NT2/D1 (cell line): ENCODE data around the gene HHIP.
"Not testable (repeated sequence)": the region's sequence is repeated elsewhere in the genome, so short reads cannot be mapped to it uniquely, and the experiment has no call there.

Experiments used
- DNase-seq: peaks from one replicate; pipeline ENCODE4 v3.0.0-alpha.2; 2011; ENCODE audit warnings: low read depth, low spot score
- H3K27me3 ChIP-seq: 2 replicates; pipeline ENCODE4 v1.6.0; 2011; ENCODE audit warnings: mild to moderate bottlenecking; ENCODE audit not compliant: insufficient read length, insufficient read depth
- H3K36me3 ChIP-seq: 2 replicates; pipeline ENCODE4 v1.6.1; 2011; ENCODE audit warnings: mild to moderate bottlenecking, low read length, mixed read lengths; ENCODE audit not compliant: insufficient read depth, insufficient read length
- H3K4me1 ChIP-seq: 2 replicates; pipeline ENCODE4 v1.5.1; 2011; ENCODE audit not compliant: insufficient read depth, insufficient read length
- H3K4me3 ChIP-seq: 2 replicates; pipeline ENCODE4 v1.5.1; 2011; ENCODE audit warnings: low read depth; ENCODE audit not compliant: insufficient read length
- H3K9ac ChIP-seq: 2 replicates; pipeline ENCODE4 v1.6.0; 2011; ENCODE audit warnings: low read depth; ENCODE audit not compliant: insufficient read length
- H3K9me3 ChIP-seq: 2 replicates; pipeline ENCODE4 v1.5.1; 2011; ENCODE audit warnings: mild to moderate bottlenecking, low read length; ENCODE audit not compliant: insufficient read depth
- SUZ12 ChIP-seq: IDR thresholded peaks from 2 replicates; pipeline ENCODE4 v1.6.1; 2011; ENCODE audit not compliant: insufficient read length, insufficient read depth; ENCODE audit errors: extremely low read depth
- YY1 ChIP-seq: IDR thresholded peaks from 2 replicates; pipeline ENCODE4 v1.6.1; 2011; ENCODE audit not compliant: insufficient read length, insufficient read depth
- ZNF274 ChIP-seq: IDR thresholded peaks from 2 replicates; pipeline ENCODE4 v1.6.1; 2011; ENCODE audit warnings: mild to moderate bottlenecking, low read depth, low read length

HHIP gene

DNA sequence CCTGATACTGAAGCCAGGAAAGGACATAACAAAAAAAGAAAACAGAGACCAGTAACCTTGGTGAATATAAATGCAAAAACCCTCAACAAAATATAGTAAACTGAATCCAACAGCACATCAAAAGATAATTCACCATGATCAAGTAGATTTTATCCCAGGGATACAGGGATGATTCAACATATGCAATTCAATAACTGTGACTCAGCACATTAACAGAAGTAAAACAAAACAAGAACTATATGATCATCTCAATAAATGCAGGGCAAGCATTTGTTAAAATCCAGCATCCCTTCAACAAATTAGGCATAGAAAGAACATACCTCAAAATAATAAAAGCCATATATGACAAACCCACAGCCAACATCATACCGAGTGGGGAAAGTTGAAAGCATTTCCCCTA, 112.0 kb downstream of the HHIP start:
- H3K36me3 ChIP-seq = no peaks in the 10 kb centered on the region
- H3K9me3 ChIP-seq = no peaks in the 10 kb centered on the region
- H3K27me3 ChIP-seq = no peaks in the 10 kb centered on the region
- TF ChIP-seq SUZ12 = no peak
- no peak for TF ChIP-seq YY1
- no peak for TF ChIP-seq ZNF274
- no peak overlapping the region for H3K4me3 ChIP-seq
- H3K4me1 ChIP-seq = no peaks in the 10 kb centered on the region
- no peak overlapping the region for H3K9ac ChIP-seq
- no peak for DNase-seq

DNA sequence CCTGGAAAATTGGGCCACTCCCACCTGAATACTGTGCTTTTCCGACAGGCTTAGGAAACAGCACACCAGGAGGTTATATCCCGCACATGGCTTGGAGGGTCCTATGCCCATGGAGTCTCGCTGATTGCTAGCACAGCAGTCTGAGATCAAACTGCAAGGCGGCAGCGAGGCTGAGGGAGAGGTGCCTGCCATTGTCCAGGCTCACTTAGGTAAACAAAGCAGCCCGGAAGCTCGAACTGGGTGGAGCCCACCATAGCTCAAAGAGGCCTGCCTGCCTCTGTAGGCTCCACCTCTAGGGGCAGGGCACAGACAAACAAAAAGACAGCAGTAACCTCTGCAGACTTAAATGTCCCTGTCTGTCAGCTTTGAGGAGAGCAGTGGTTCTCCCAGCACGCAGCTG, 122.9 kb downstream of the HHIP start:
- DNase-seq, H3K27me3 ChIP-seq, H3K9me3 ChIP-seq, H3K4me3 ChIP-seq, H3K36me3 ChIP-seq, H3K9ac ChIP-seq, H3K4me1 ChIP-seq: not testable (repeated sequence)

DNA sequence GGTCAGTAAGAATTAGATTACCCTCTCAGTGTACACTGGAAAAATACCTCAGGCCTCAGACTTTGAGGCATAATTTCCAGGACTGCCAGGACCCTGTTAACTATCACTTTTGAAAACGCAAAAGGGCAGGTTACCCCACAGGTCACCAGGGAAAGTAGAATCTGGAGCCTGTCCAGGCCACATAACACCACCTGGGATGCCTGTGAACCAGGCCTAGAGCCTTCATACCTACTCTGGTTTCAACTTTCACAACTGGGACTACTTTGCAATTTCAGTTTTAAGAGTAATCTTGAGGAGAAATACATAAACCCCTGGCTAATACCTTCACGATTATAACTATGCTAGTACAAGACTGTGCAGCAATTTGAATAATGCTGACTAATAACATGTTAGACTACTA, 132.4 kb downstream of the HHIP start:
- Histone ChIP-seq H3K36me3 (no peaks in the 10 kb centered on the region), H3K27me3 (no peaks in the 10 kb centered on the region), H3K9ac (no peak overlapping the region), H3K9me3 (no peaks in the 10 kb centered on the region), H3K4me1 (no peaks in the 10 kb centered on the region), H3K4me3 (no peak overlapping the region)
- TF ChIP-seq YY1 = no peak
- TF ChIP-seq SUZ12 = no peak
- no peak for TF ChIP-seq ZNF274
- DNase-seq = no peak

DNA sequence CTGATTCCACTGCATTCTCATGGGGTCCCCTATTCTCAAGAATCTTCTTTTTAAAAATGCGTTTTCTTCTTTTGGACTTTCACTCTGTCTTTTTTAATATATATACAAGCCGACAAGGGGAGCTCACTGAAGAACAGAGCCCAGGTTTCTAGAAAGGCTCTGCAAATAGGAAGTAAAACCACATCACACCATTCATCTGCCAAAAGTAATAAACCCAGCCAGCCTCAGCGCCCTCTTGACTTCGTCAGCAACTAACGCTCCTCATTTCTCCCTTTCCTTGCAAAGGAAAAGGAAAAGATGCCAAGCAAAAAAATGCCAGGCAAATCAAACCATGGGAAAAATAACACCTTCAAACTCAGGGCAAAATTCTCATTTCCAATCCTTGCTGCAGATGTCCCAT, 136.4 kb downstream of the HHIP start:
- Histone ChIP-seq H3K9me3 (no peaks in the 10 kb centered on the region), H3K4me3 (no peak overlapping the region), H3K27me3 (no peaks in the 10 kb centered on the region), H3K4me1 (no peaks in the 10 kb centered on the region), H3K36me3 (no peaks in the 10 kb centered on the region), H3K9ac (no peak overlapping the region)
- no peak for DNase-seq
- TF ChIP-seq SUZ12 = no peak
- no peak for TF ChIP-seq YY1
- TF ChIP-seq ZNF274 = no peak

DNA sequence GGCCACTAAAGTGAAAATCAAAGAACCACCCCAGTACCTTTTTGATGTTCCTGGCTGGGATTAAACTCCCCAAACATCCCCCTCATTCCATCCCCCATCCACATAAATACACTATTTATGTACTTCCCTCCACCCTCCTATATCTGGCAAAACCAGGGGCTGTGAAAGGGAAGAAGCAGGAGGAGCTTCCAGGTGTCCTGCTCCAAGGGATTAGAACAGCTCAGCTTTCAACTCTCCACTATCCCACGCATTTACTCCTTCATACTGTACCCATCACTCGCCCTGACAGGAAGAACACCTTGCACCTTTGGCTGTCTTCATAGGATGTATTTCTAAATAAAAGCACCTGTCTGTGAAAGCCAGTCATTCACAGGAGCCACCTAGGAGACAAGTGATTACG, 140.0 kb downstream of the HHIP start:
- no peak overlapping the region for H3K4me3 ChIP-seq
- H3K9ac ChIP-seq = no peak overlapping the region
- no peaks in the 10 kb centered on the region for H3K9me3 ChIP-seq
- no peaks in the 10 kb centered on the region for H3K4me1 ChIP-seq
- TF ChIP-seq ZNF274 (no peak), YY1 (no peak), SUZ12 (no peak)
- DNase-seq = no peak
- no peaks in the 10 kb centered on the region for H3K27me3 ChIP-seq
- H3K36me3 ChIP-seq = no peaks in the 10 kb centered on the region

DNA sequence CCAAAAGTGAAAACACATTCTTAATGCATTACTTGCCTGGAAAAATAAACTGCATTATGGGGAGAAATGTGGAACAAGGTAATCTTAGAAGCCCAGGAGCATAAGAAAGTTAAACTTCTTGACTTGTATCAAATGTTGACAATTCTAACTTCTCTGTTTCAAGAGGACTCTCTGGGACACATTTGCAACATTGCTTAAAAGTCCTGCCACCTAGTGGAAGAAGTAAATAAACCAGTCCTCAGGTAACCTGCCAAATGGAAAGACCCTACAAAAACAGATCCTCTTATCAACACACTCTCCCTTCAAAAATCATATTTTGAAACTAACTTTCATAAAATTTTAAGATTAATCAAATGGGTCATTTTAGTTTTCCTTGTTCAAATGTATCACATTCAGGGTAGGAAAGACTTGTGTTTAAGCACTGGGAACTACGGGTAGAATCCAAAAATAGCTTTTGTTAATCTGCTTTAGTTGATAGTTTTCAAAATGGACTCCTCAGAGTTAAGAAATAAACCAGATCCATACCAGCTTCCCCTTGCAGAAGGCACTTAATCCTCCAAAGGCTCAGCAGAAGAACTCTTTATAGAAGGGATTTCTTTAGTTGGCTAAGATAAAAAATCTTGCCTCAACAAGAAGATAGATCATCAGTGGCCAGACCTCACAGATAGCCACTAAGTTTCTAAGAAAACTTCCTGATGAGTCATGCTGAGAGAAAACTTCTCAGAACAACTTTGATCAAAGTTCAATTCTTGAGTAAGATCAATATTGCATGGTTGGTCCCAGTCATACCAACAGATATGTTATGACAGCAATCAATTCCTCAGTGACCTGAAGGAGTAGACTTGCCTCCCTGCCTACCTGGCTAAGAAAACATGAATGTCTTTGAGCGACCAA, 141.7 kb downstream of the HHIP start:
- DNase-seq = peak; percentile 6
- no peak overlapping the region for H3K4me3 ChIP-seq
- no peaks in the 10 kb centered on the region for H3K36me3 ChIP-seq
- no peaks in the 10 kb centered on the region for H3K27me3 ChIP-seq
- no peaks in the 10 kb centered on the region; the same call in 1 of the 2 replicates for H3K9me3 ChIP-seq
- no peak for TF ChIP-seq SUZ12
- TF ChIP-seq ZNF274 = no peak
- TF ChIP-seq YY1 = no peak
- no peak overlapping the region for H3K9ac ChIP-seq
- H3K4me1 ChIP-seq = no peaks in the 10 kb centered on the region

DNA sequence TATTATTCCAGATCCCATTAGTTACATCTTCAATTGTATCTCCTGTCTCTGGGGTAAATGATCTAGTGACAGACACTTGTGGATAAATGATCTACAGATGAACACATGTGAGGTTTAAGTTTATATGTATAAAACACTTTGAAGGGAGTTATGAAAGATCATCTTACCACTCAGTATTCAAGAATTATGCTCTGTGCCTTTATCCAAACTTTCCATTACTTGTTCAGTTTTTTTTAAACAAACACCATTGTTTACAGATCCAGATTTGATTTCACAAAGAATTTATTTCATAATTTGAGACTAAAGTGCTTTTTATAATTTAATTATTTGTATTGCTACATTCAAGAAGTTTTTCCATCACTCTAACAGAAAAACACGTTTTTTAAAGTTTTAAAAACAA, 142.5 kb downstream of the HHIP start:
- no peaks in the 10 kb centered on the region for H3K4me1 ChIP-seq
- no peak for TF ChIP-seq YY1
- TF ChIP-seq ZNF274 = no peak
- TF ChIP-seq SUZ12 = no peak
- no peaks in the 10 kb centered on the region for H3K36me3 ChIP-seq
- no peak overlapping the region for H3K9ac ChIP-seq
- no peaks in the 10 kb centered on the region; the same call in 1 of the 2 replicates for H3K9me3 ChIP-seq
- no peak for DNase-seq
- no peaks in the 10 kb centered on the region for H3K27me3 ChIP-seq
- no peak overlapping the region for H3K4me3 ChIP-seq

DNA sequence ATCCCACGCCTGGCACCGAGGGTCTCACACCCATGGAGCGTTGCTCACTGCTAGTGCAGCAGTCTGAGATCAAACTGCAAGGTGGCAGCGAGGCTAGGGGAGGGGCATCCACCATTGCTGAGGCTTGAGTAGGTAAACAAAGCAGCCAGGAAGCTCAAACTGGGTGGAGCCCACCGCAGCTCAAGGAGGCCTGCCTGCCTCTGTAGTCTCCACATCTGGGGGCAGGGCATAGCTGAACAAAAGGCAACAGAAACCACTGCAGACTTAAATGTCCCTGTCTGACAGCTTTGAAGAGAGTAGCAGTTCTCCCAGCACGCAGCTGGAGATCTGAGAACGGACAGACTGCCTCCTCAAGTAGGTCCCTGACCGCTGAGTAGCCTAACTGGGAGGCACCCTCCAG, 146.0 kb downstream of the HHIP start:
- H3K4me3 ChIP-seq, H3K9me3 ChIP-seq, DNase-seq, H3K36me3 ChIP-seq, H3K27me3 ChIP-seq, H3K4me1 ChIP-seq, H3K9ac ChIP-seq: not testable (repeated sequence)
